ENCODE measurements around the gene MYO19.

MYO19 gene

DNA sequence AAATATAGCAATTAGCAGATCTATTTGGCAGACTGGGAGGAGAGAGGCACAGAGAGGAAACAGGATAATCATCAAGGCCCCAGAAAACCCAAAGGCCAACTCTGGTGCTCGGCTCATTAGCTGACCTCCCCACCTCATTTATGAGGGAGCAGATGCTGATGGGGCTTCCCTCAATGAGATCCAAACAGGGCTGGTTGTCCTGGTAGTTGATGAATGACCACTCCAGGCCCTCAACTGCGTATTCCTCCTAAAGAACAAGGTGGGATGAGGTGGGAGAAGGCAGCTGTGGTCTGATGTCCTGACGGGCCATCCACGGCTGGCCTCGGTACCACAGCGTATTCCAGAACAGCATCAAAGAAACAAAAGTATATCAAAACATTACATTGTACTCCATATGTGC, 27.4 kb downstream of the MYO19 start:
- H2AFZ ChIP-seq (ENCODE audit: low read length) = no peak overlapping the region
- DNase-seq = no peak
- H4K20me1 ChIP-seq (ENCODE audit: insufficient read depth, low read length) = no peaks in the 10 kb centered on the region
- no peak overlapping the region for H3K9ac ChIP-seq (ENCODE audit: low read length)
- H3K9me2 ChIP-seq (replicated peaks; ENCODE audit: insufficient read depth, low read length) = no peaks in the 10 kb centered on the region
- no peaks in the 10 kb centered on the region for H3K4me1 ChIP-seq (ENCODE audit: low read length)
- H3K79me2 ChIP-seq (ENCODE audit: low read length) = no peaks in the 10 kb centered on the region
- H3K27me3 ChIP-seq (replicated peaks; ENCODE audit: insufficient read depth, low read length) = no peaks in the 10 kb centered on the region
- TF ChIP-seq, protein P1, sequence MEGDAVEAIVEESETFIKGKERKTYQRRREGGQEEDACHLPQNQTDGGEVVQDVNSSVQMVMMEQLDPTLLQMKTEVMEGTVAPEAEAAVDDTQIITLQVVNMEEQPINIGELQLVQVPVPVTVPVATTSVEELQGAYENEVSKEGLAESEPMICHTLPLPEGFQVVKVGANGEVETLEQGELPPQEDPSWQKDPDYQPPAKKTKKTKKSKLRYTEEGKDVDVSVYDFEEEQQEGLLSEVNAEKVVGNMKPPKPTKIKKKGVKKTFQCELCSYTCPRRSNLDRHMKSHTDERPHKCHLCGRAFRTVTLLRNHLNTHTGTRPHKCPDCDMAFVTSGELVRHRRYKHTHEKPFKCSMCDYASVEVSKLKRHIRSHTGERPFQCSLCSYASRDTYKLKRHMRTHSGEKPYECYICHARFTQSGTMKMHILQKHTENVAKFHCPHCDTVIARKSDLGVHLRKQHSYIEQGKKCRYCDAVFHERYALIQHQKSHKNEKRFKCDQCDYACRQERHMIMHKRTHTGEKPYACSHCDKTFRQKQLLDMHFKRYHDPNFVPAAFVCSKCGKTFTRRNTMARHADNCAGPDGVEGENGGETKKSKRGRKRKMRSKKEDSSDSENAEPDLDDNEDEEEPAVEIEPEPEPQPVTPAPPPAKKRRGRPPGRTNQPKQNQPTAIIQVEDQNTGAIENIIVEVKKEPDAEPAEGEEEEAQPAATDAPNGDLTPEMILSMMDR (IDR thresholded peaks at IDR 0.05; ENCODE audit: low read length) = no peak
- TF ChIP-seq EZH2phosphoT487 (IDR thresholded peaks at IDR 0.05; ENCODE audit: low read length) (no peak), EZH2 (optimal IDR thresholded peaks at IDR 0.05; ENCODE audit: low read depth, low read length) (no peak)
- H3K27ac ChIP-seq (ENCODE audit: low read length) = no peak overlapping the region
- no peak overlapping the region for H3K4me3 ChIP-seq (ENCODE audit: low read length)
- no peaks in the 10 kb centered on the region; the same call in 1 of the 2 replicates for H3K36me3 ChIP-seq (replicated peaks; ENCODE audit: insufficient read depth, low read length)
- H3K9me3 ChIP-seq (replicated peaks; ENCODE audit: insufficient read depth, low read length) = no peaks in the 10 kb centered on the region
- H3F3A ChIP-seq (ENCODE audit: insufficient read depth, low read length) = no peaks in the 10 kb centered on the region
- no peak overlapping the region for H3K4me2 ChIP-seq (ENCODE audit: low read depth, low read length)

DNA sequence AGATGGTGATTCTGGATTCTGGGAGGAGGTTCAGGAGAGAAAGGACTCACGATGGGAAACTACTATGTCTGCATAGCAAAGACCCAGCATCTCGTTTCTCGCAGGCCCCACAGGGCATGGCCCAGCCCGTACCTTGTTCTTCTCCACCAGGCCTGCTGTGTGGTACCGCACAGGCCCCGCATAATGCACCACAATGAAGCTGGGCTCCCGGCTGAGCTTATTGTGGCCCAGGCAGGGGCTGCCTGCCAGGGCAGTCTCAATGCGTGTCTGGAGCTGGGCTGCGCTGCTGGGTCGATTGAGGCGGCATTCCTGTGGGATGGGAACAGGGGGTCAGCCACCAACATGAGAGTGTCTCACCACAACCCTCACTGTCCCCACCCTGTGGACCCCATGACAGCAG, 27.8 kb downstream of the MYO19 start:
- no peaks in the 10 kb centered on the region for H3K27me3 ChIP-seq (replicated peaks; ENCODE audit: insufficient read depth, low read length)
- no peaks in the 10 kb centered on the region for H3F3A ChIP-seq (ENCODE audit: insufficient read depth, low read length)
- H4K20me1 ChIP-seq (ENCODE audit: insufficient read depth, low read length) = no peaks in the 10 kb centered on the region
- H3K79me2 ChIP-seq (ENCODE audit: low read length) = no peaks in the 10 kb centered on the region
- H3K36me3 ChIP-seq (replicated peaks; ENCODE audit: insufficient read depth, low read length) = no peaks in the 10 kb centered on the region; the same call in 1 of the 2 replicates
- DNase-seq = no peak
- no peak overlapping the region for H3K4me3 ChIP-seq (ENCODE audit: low read length)
- no peaks in the 10 kb centered on the region for H3K9me3 ChIP-seq (replicated peaks; ENCODE audit: insufficient read depth, low read length)
- TF ChIP-seq EZH2 (optimal IDR thresholded peaks at IDR 0.05; ENCODE audit: low read depth, low read length) (no peak), EZH2phosphoT487 (IDR thresholded peaks at IDR 0.05; ENCODE audit: low read length) (no peak)
- TF ChIP-seq, protein P1 (IDR thresholded peaks at IDR 0.05; ENCODE audit: low read length) = no peak
- H3K4me2 ChIP-seq (ENCODE audit: low read depth, low read length) = no peak overlapping the region
- no peak overlapping the region for H2AFZ ChIP-seq (ENCODE audit: low read length)
- no peaks in the 10 kb centered on the region for H3K4me1 ChIP-seq (ENCODE audit: low read length)
- no peaks in the 10 kb centered on the region for H3K9me2 ChIP-seq (replicated peaks; ENCODE audit: insufficient read depth, low read length)
- no peak overlapping the region for H3K27ac ChIP-seq (ENCODE audit: low read length)
- no peak overlapping the region for H3K9ac ChIP-seq (ENCODE audit: low read length)

DNA sequence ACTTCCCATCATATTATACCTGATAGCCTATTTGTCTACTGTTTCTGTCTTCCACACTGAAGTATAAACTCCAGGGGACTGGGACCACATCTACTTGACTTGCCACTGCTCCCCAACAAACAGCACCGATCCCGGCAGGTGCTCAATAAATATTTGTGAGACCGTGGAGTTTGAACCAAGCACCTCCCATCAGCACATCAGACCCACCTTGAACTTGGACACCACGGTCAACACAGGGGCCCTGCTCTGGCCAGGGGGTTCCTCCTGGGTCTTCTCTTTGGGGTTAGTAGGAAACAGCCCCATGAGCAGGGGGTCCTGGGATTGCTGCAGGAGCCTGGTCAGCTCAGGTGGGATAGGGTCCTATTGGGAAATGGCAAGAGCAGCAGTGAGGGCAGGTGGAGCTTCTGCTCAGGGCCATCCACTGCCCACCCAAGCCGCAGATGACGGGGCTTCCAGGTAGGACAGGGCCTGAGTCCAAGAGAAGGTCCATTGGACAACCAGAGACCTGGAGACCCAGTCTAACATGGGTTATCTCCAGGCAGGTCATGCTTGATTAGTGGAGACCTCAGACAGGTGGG, 28.3 kb downstream of the MYO19 start:
- H3K4me1 ChIP-seq (ENCODE audit: low read length) = no peaks in the 10 kb centered on the region
- no peak overlapping the region for H3K4me2 ChIP-seq (ENCODE audit: low read depth, low read length)
- H3K4me3 ChIP-seq (ENCODE audit: low read length) = no peak overlapping the region
- no peak overlapping the region for H3K27ac ChIP-seq (ENCODE audit: low read length)
- H3K9me3 ChIP-seq (replicated peaks; ENCODE audit: insufficient read depth, low read length) = no peaks in the 10 kb centered on the region
- H3K79me2 ChIP-seq (ENCODE audit: low read length) = no peaks in the 10 kb centered on the region
- no peak overlapping the region for H3K9ac ChIP-seq (ENCODE audit: low read length)
- no peaks in the 10 kb centered on the region for H3F3A ChIP-seq (ENCODE audit: insufficient read depth, low read length)
- TF ChIP-seq EZH2phosphoT487 (IDR thresholded peaks at IDR 0.05; ENCODE audit: low read length) (no peak), EZH2 (optimal IDR thresholded peaks at IDR 0.05; ENCODE audit: low read depth, low read length) (no peak)
- TF ChIP-seq, protein P1 (IDR thresholded peaks at IDR 0.05; ENCODE audit: low read length) = no peak
- H3K36me3 ChIP-seq (replicated peaks; ENCODE audit: insufficient read depth, low read length) = no peaks in the 10 kb centered on the region; the same call in 1 of the 2 replicates
- no peaks in the 10 kb centered on the region for H3K9me2 ChIP-seq (replicated peaks; ENCODE audit: insufficient read depth, low read length)
- H4K20me1 ChIP-seq (ENCODE audit: insufficient read depth, low read length) = no peaks in the 10 kb centered on the region
- H3K27me3 ChIP-seq (replicated peaks; ENCODE audit: insufficient read depth, low read length) = no peaks in the 10 kb centered on the region
- DNase-seq = no peak
- H2AFZ ChIP-seq (ENCODE audit: low read length) = no peak overlapping the region
